HG02981 (cell line): ENCODE data around the gene CDH13.
A peak's percentile ranks its signal among the peaks of the same experiment; 100 is the strongest.

Source experiments
- ATAC-seq: cut with Tn5 transposase; IDR thresholded peaks from one replicate; pipeline ENCODE4 v1.9.1; 2021; ENCODE audit warnings: mild to moderate bottlenecking, moderate library complexity; ENCODE audit not compliant: unreplicated experiment

The CDH13 gene

GRCh38 chr16:83682116-83682867 is 1055.5 kb downstream of the CDH13 start:
- ATAC-seq: no peak

GRCh38 chr16:83682868-83683235 is 1056.1 kb downstream of the CDH13 start:
- no peak for ATAC-seq

- no peak for ATAC-seq
Observed at GRCh38 chr16:83685615-83686165, 1058.9 kb downstream of the CDH13 start.

GRCh38 chr16:83686726-83687125 is 1060.0 kb downstream of the CDH13 start:
- no peak for ATAC-seq

- ATAC-seq: peak; percentile 93
Observed at GRCh38 chr16:83689385-83689831, 1062.6 kb downstream of the CDH13 start.

- no peak for ATAC-seq
Observed at GRCh38 chr16:83692224-83692623, 1065.5 kb downstream of the CDH13 start.

- ATAC-seq: no peak
Observed at GRCh38 chr16:83698964-83699363, 1072.2 kb downstream of the CDH13 start.

- no peak for ATAC-seq
Observed at GRCh38 chr16:83699817-83700216, 1073.0 kb downstream of the CDH13 start.

- no peak for ATAC-seq
Observed at GRCh38 chr16:83700918-83701317, 1074.1 kb downstream of the CDH13 start.

GRCh38 chr16:83701494-83701893 is 1074.7 kb downstream of the CDH13 start:
- no peak for ATAC-seq

GRCh38 chr16:83704656-83705055 is 1077.9 kb downstream of the CDH13 start:
- no peak for ATAC-seq

- no peak for ATAC-seq
Observed at GRCh38 chr16:83705856-83706255, 1079.1 kb downstream of the CDH13 start.

- no peak for ATAC-seq
Observed at GRCh38 chr16:83706394-83706793, 1079.6 kb downstream of the CDH13 start.

GRCh38 chr16:83711069-83711468 is 1084.3 kb downstream of the CDH13 start:
- no peak for ATAC-seq

- no peak for ATAC-seq
Observed at GRCh38 chr16:83713597-83713996, 1086.8 kb downstream of the CDH13 start.

GRCh38 chr16:83714286-83714685 is 1087.5 kb downstream of the CDH13 start:
- no peak for ATAC-seq

GRCh38 chr16:83715217-83715920 is 1088.6 kb downstream of the CDH13 start:
- no peak for ATAC-seq

GRCh38 chr16:83717308-83717707 is 1090.5 kb downstream of the CDH13 start:
- no peak for ATAC-seq

GRCh38 chr16:83717814-83718213 is 1091.0 kb downstream of the CDH13 start:
- ATAC-seq: no peak

GRCh38 chr16:83720213-83720612 is 1093.4 kb downstream of the CDH13 start:
- no peak for ATAC-seq

GRCh38 chr16:83720981-83721380 is 1094.2 kb downstream of the CDH13 start:
- ATAC-seq: no peak

GRCh38 chr16:83721676-83722075 is 1094.9 kb downstream of the CDH13 start:
- no peak for ATAC-seq
